SK-N-SH treated with all-trans-retinoic acid at 6 μM for 48 hours (cell line): ENCODE data around the gene WNT7A.

Source experiments
- ATAC-seq: fragments of 200-7000 bp; cut with Tn5 transposase; 3 replicates; pipeline ENCODE4 v1.9.1; 2020; ENCODE audit warnings: mild to moderate bottlenecking, moderate library complexity
- ARNTL ChIP-seq: fragments of 450-650 bp; formaldehyde crosslinking; IDR thresholded peaks from 2 replicates; pipeline ENCODE4 v1.5.0; 2020; ENCODE audit warnings: low read depth, mild to moderate bottlenecking, moderate library complexity, borderline replicate concordance
- BACH2 ChIP-seq: fragments of 250-450 bp; sonication (Bioruptor Pico); IDR thresholded peaks from 2 replicates; pipeline ENCODE4 v1.9.0; 2021; ENCODE audit warnings: mild to moderate bottlenecking, borderline replicate concordance
- CSRNP3 ChIP-seq: fragments of 250-450 bp; sonication (Bioruptor Pico); IDR thresholded peaks from 2 replicates; pipeline ENCODE4 v1.5.1; 2021; ENCODE audit warnings: mild to moderate bottlenecking, moderate library complexity
- ESRRG ChIP-seq: fragments of 250-450 bp; sonication (Bioruptor Pico); IDR thresholded peaks from 2 replicates; pipeline ENCODE4 v1.6.1; 2021; ENCODE audit warnings: mild to moderate bottlenecking
- GLIS3 ChIP-seq: fragments of 250-450 bp; sonication (Bioruptor Pico); IDR thresholded peaks from 2 replicates; pipeline ENCODE4 v1.5.0; 2020; ENCODE audit warnings: mild to moderate bottlenecking, moderate library complexity
- ISL1 ChIP-seq: fragments of 250-450 bp; sonication (Bioruptor Pico); IDR thresholded peaks from 2 replicates; pipeline ENCODE4 v2.1.2; 2022; ENCODE audit warnings: mild to moderate bottlenecking, moderate library complexity
- OSR1 ChIP-seq: fragments of 250-450 bp; sonication (Bioruptor Pico); IDR thresholded peaks from 2 replicates; pipeline ENCODE4 v1.8.0; 2022; ENCODE audit warnings: moderate library complexity, mild to moderate bottlenecking, inconsistent platforms
- PATZ1 ChIP-seq: fragments of 250-450 bp; sonication (Bioruptor Pico); IDR thresholded peaks from 2 replicates; pipeline ENCODE4 v1.8.0; 2020; ENCODE audit warnings: mild to moderate bottlenecking, moderate library complexity, borderline replicate concordance
- PPARA ChIP-seq: fragments of 250-450 bp; sonication (Bioruptor Pico); IDR thresholded peaks from 2 replicates; pipeline ENCODE4 v1.5.0; 2020; ENCODE audit warnings: mild to moderate bottlenecking, borderline replicate concordance
- RARB ChIP-seq: fragments of 250-450 bp; sonication (Bioruptor Pico); IDR thresholded peaks from 2 replicates; pipeline ENCODE4 v1.8.0; 2021; ENCODE audit warnings: mild to moderate bottlenecking, moderate library complexity
- SNAI2 ChIP-seq: fragments of 250-450 bp; sonication (Bioruptor Pico); IDR thresholded peaks from 2 replicates; pipeline ENCODE4 v1.5.0; 2020; ENCODE audit warnings: mild to moderate bottlenecking, moderate library complexity
- TCF4 ChIP-seq: fragments of 250-450 bp; sonication (Bioruptor Pico); IDR thresholded peaks from 2 replicates; pipeline ENCODE4 v1.8.0; 2021; ENCODE audit warnings: mild to moderate bottlenecking, moderate library complexity, borderline replicate concordance
- TOX ChIP-seq: fragments of 250-450 bp; sonication (Bioruptor Pico); IDR thresholded peaks from 2 replicates; pipeline ENCODE4 v1.8.0; 2021; ENCODE audit warnings: mild to moderate bottlenecking, moderate library complexity, borderline replicate concordance
- TSHZ2 ChIP-seq: fragments of 250-450 bp; sonication (Bioruptor Pico); IDR thresholded peaks from 2 replicates; pipeline ENCODE4 v1.5.0; 2020; ENCODE audit warnings: mild to moderate bottlenecking, moderate library complexity
- ZC3H10 ChIP-seq: fragments of 250-450 bp; sonication (Bioruptor Pico); IDR thresholded peaks from 2 replicates; pipeline ENCODE4 v1.5.1; 2021; ENCODE audit warnings: mild to moderate bottlenecking, moderate library complexity
- ZFP30 ChIP-seq: fragments of 450-650 bp; formaldehyde crosslinking; IDR thresholded peaks from 2 replicates; pipeline ENCODE4 v1.5.0; 2022; ENCODE audit warnings: mild to moderate bottlenecking, moderate library complexity
- ZNF565 ChIP-seq: fragments of 450-650 bp; formaldehyde crosslinking; conservative IDR thresholded peaks from 2 replicates; pipeline ENCODE4 v1.5.0; 2020; ENCODE audit warnings: low read depth, mild to moderate bottlenecking, moderate library complexity
- ZNF70 ChIP-seq: fragments of 450-650 bp; formaldehyde crosslinking; IDR thresholded peaks from 2 replicates; pipeline ENCODE4 v1.5.0; 2020; ENCODE audit warnings: mild to moderate bottlenecking, moderate library complexity
- ZNF8 ChIP-seq: fragments of 450-650 bp; formaldehyde crosslinking; IDR thresholded peaks from 2 replicates; pipeline ENCODE4 v1.5.0; 2020; ENCODE audit warnings: mild to moderate bottlenecking, moderate library complexity

Gene WNT7A

GRCh38 chr3:13794322-13794721 is 85.5 kb downstream of the WNT7A start:
- no peak for ATAC-seq
- no peak for TF ChIP-seq ISL1 (CRISPR knock-in tag)
- TF ChIP-seq PPARA (CRISPR knock-in tag), result no peak
- TF ChIP-seq ZFP30 (CRISPR knock-in tag), result no peak
- TF ChIP-seq ZNF70 (CRISPR knock-in tag), result no peak
- no peak for TF ChIP-seq GLIS3 (CRISPR knock-in tag)
- TF ChIP-seq RARB, result no peak
- no peak for TF ChIP-seq CSRNP3 (CRISPR knock-in tag)
- TF ChIP-seq TSHZ2 (CRISPR knock-in tag), result no peak
- TF ChIP-seq SNAI2, result no peak
- TF ChIP-seq TCF4 (CRISPR knock-in tag), result no peak
- TF ChIP-seq OSR1 (CRISPR knock-in tag), result no peak
- TF ChIP-seq ESRRG (CRISPR knock-in tag), result no peak
- no peak for TF ChIP-seq PATZ1 (CRISPR knock-in tag)

GRCh38 chr3:13793451-13793850 is 86.4 kb downstream of the WNT7A start:
- no peak for ATAC-seq
- no peak for TF ChIP-seq SNAI2
- TF ChIP-seq GLIS3 (CRISPR knock-in tag), result no peak
- no peak for TF ChIP-seq ZFP30 (CRISPR knock-in tag)
- no peak for TF ChIP-seq ZC3H10
- TF ChIP-seq TOX (CRISPR knock-in tag), result no peak
- no peak for TF ChIP-seq ARNTL
- no peak for TF ChIP-seq ISL1 (CRISPR knock-in tag)
- TF ChIP-seq ZNF8 (CRISPR knock-in tag), result no peak
- TF ChIP-seq ZNF70 (CRISPR knock-in tag), result no peak
- TF ChIP-seq BACH2, result no peak
- TF ChIP-seq RARB, result no peak
- TF ChIP-seq TSHZ2 (CRISPR knock-in tag), result no peak
- no peak for TF ChIP-seq ZNF565
- TF ChIP-seq ESRRG (CRISPR knock-in tag), result no peak
- no peak for TF ChIP-seq TCF4 (CRISPR knock-in tag)
- no peak for TF ChIP-seq PATZ1 (CRISPR knock-in tag)
